NCI-H526 (cell line): ENCODE measurements around the gene IFNA2.
"Not testable (repeated sequence)": the region's sequence is repeated elsewhere in the genome, so short reads cannot be mapped to it uniquely, and the experiment has no call there.

ENCODE experiments used
- DNase-seq, 2 experiments: peaks; one replicate each; lab custom pipeline; 2025; lab: John Stamatoyannopoulos, UW

Gene IFNA2

GRCh38 chr9:21381448-21382339 lies 3.5 kb downstream of the IFNA2 start:
- DNase-seq: peak; percentile 96 to 97

GRCh38 chr9:21371467-21371866 lies 13.7 kb downstream of the IFNA2 start:
- DNase-seq: not testable (repeated sequence)

GRCh38 chr9:21367957-21368356 lies 17.2 kb downstream of the IFNA2 start, which contains the start of gene IFNA13:
TSS of gene IFNA13 (minus strand) at chr9:21368057. CDS start at chr9:21368010, 47 bp downstream.
- DNase-seq: no peak

GRCh38 chr9:21367169-21367568 lies 18.0 kb downstream of the IFNA2 start:
- DNase-seq: not testable (repeated sequence)

GRCh38 chr9:21362287-21362686 lies 22.9 kb downstream of the IFNA2 start:
- no peak for DNase-seq

GRCh38 chr9:21357479-21358460 lies 27.4 kb downstream of the IFNA2 start:
- no peak for DNase-seq

GRCh38 chr9:21350787-21351186 lies 34.4 kb downstream of the IFNA2 start, which contains the start of gene IFNA6:
TSS of gene IFNA6 (minus strand) at chr9:21350887. CDS start at chr9:21350887, 0 bp downstream.
- no peak for DNase-seq

GRCh38 chr9:21348430-21348970 lies 36.7 kb downstream of the IFNA2 start:
- DNase-seq: no peak

- DNase-seq: no peak
These were observed 44.5 kb downstream of the IFNA2 start for GRCh38 chr9:21340735-21341134.

- peak in 1 of 2 experiments; percentile 34 for DNase-seq
These were observed 48.7 kb downstream of the IFNA2 start for GRCh38 chr9:21336457-21336856.

- DNase-seq: peak; percentile 85 to 98
These were observed 50.2 kb downstream of the IFNA2 start, which contains the start of gene KLHL9 for GRCh38 chr9:21334701-21335632. TSS of gene KLHL9 (minus strand) at chr9:21335404. CDS start at chr9:21334859, 545 bp downstream.
